Epithelial cell of proximal tubule (primary cell): ENCODE measurements around the gene RNF208. TPM values are rescaled to one million over a fixed set of nuclear protein-coding genes. Genes with fewer than 3 reads are reported as not detected.
"Not testable (repeated sequence)": the region's sequence is repeated elsewhere in the genome, so short reads cannot be mapped to it uniquely, and the experiment has no call there.

Source experiments
- DNase-seq: peaks from one replicate; pipeline ENCODE4 v3.0.0-alpha.2; 2011; ENCODE audit warnings: low read depth
- H3K4me3 ChIP-seq: 2 replicates; pipeline ENCODE4 v1.5.1; 2011; ENCODE audit warnings: low read depth, mild to moderate bottlenecking, low read length
- CTCF ChIP-seq: conservative IDR thresholded peaks from 2 replicates; pipeline ENCODE4 v1.5.1; 2012; ENCODE audit warnings: low read depth, mild to moderate bottlenecking, low read length
- total RNA-seq: library from RNA; depleted of rRNA; stranded (reverse); fragments of >200 nt; gene quantifications from 2 replicates; pipeline ENCODE4 v1.2.3, GENCODE V29; 2015

RNF208 gene
- total RNA-seq, 1 donor from 2014 or later: 1.5 TPM

GRCh38 chr9:137262173-137262908, 40.3 kb upstream of the RNF208 start:
- not testable (repeated sequence) for H3K4me3 ChIP-seq, DNase-seq
- TF ChIP-seq CTCF: peak; percentile 51

- peak overlapping the region; percentile 95 for H3K4me3 ChIP-seq
- TF ChIP-seq CTCF: no peak
- DNase-seq: no peak
These were observed 34.8 kb upstream of the RNF208 start for GRCh38 chr9:137256856-137257255.

GRCh38 chr9:137256362-137256761, 34.3 kb upstream of the RNF208 start:
- no peak for TF ChIP-seq CTCF
- no peak for DNase-seq

DNA sequence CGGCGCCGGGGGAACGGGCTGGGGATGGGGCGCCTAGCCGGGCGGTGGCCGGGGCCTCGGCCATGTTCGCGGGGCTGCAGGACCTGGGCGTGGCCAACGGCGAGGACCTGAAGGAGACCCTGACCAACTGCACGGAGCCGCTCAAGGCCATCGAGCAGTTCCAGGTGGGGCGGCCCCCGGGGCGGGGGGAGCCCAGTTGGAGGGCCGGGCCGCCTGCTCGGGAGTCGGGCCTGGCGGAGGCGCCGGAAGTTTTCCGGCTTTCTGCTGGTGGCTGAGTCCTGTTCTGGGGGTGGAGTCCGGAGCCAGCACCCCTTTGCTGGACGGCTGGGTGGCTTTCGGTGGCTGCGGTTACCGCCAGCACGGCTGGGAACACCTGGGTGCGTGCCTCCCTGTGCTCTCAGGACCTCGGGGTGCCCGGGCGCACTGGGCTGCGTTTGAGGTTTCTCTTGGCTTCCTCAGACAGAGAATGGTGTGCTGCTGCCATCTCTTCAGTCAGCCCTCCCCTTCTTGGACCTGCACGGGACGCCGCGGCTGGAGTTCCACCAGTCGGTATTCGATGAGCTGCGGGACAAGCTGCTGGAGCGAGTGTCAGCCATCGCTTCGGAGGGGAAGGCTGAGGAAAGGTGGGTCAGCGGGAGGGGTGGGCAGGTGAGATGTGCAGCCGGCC, 33.5 kb upstream of the RNF208 start:
- peak overlapping the region; percentile 95 for H3K4me3 ChIP-seq
- no peak for TF ChIP-seq CTCF
- DNase-seq: no peak

More at GRCh38 chr9:137256362-137256761, 34.3 kb upstream of the RNF208 start:
- peak overlapping the region; percentile 95 for H3K4me3 ChIP-seq

- peak within 1 kb of the TSS; percentile 95 for H3K4me3 ChIP-seq
- no peak for TF ChIP-seq CTCF
- DNase-seq: no peak
These were observed 32.8 kb upstream of the RNF208 start, which contains the start of gene NELFB for GRCh38 chr9:137254624-137255447. TSS of gene NELFB (plus strand) at chr9:137255327.

- H3K4me3 ChIP-seq: peak overlapping the region; percentile 95
- TF ChIP-seq CTCF: no peak
- no peak for DNase-seq
These were observed 31.9 kb upstream of the RNF208 start for GRCh38 chr9:137253717-137254623.
